ENCODE results near the gene CLCN7. TPM values are rescaled to one million over a fixed set of nuclear protein-coding genes. Genes with fewer than 3 reads are reported as not detected.
A peak's percentile ranks its signal among the peaks of the same experiment; 100 is the strongest.

CLCN7 gene
- total and polyA plus RNA-seq, 2 of the 13 experiments (the other 11 are each of a cell fraction or from before 2014, with no cell fraction given): 24.6 to 25.1 TPM

- Histone ChIP-seq H3K4me1 (ENCODE audit: insufficient read depth, low read length) (peaks cover 18% of the 10 kb centered on the region), H3K36me3 (replicated peaks in 1 of 2; ENCODE audit: control insufficient read depth in 1 of 2, insufficient read depth in 2 of 2, low read length in 2 of 2) (peaks cover 6 to 28% of the 10 kb centered on the region in 2 experiments; a peak in 2 of 5 replicates), H4K20me1 (ENCODE audit: insufficient read depth, low read length) (no peaks in the 10 kb centered on the region), H3K27ac (ENCODE audit: extremely low read length, insufficient read depth, low read length) (no peak overlapping the region), H3K4me3 (replicated peaks in 1 of 3; ENCODE audit: insufficient read depth in 1 of 3, low read depth in 2 of 3, low read length in 3 of 3) (no peak overlapping the region), H2AFZ (ENCODE audit: low read length) (no peak overlapping the region), H3K79me2 (ENCODE audit: insufficient read depth, low read length) (peaks cover 3% of the 10 kb centered on the region), H3K4me2 (ENCODE audit: low read depth, low read length) (no peak overlapping the region), H3K27me3 (ENCODE audit: control insufficient read depth in 1 of 2, insufficient read depth in 2 of 2, low read length in 2 of 2) (no peaks in the 10 kb centered on the region; a peak in 1 of 5 replicates), H3K9me3 (ENCODE audit: low read length) (no peaks in the 10 kb centered on the region), H3K9ac (ENCODE audit: insufficient read depth, low read depth, low read length) (no peak overlapping the region)
- BruUV-seq (replicated peaks): no TSS peak
- intact Hi-C loops (cut with micrococcal nuclease; ENCODE audit: unreplicated experiment) (no loop called here), in situ Hi-C loops (cut with HindIII; ENCODE audit: extremely low pct_ligation_motif_present, low pct_unique_long_range_greater_than_20kb) (no loop called here)
- DNase-seq (ENCODE audit: low spot score): no peak
- TF ChIP-seq DNMT3B (CRISPR knock-in tag; conservative IDR thresholded peaks at IDR 0.05): no peak
- peak; percentile 54 for TF ChIP-seq AGO2 (optimal IDR thresholded peaks at IDR 0.05; ENCODE audit: low read depth, low read length)
- ChIA-PET CTCF (ENCODE audit: low intra/inter-chr PET ratio, low total read pairs) (no interaction called here), POLR2A (no interaction called here)
- no peak for FAIRE-seq
- 93% methylated on average over 13 of the region's 21 CpGs for WGBS (ENCODE audit: low lambda C conversion rate)
- ATAC-seq: no peak
These were observed 22.3 kb upstream of the CLCN7 start for GRCh38 chr16:1497014-1497598.

GRCh38 chr16:1496464-1496863 lies 21.6 kb upstream of the CLCN7 start:
- ATAC-seq (no peak), DNase-seq (ENCODE audit: low spot score) (no peak), FAIRE-seq (no peak)
- in situ Hi-C loops (cut with HindIII; ENCODE audit: extremely low pct_ligation_motif_present, low pct_unique_long_range_greater_than_20kb): no loop called here
- Histone ChIP-seq H3K27ac (ENCODE audit: extremely low read length, insufficient read depth, low read length) (no peak overlapping the region), H3K27me3 (ENCODE audit: control insufficient read depth in 1 of 2, insufficient read depth in 2 of 2, low read length in 2 of 2) (no peaks in the 10 kb centered on the region; a peak in 1 of 5 replicates), H2AFZ (ENCODE audit: low read length) (no peak overlapping the region), H3K9ac (ENCODE audit: insufficient read depth, low read depth, low read length) (no peak overlapping the region), H3K36me3 (replicated peaks in 1 of 2; ENCODE audit: control insufficient read depth in 1 of 2, insufficient read depth in 2 of 2, low read length in 2 of 2) (peaks cover 4 to 23% of the 10 kb centered on the region in 2 experiments; a peak in 2 of 5 replicates), H3K79me2 (ENCODE audit: insufficient read depth, low read length) (peaks cover 3% of the 10 kb centered on the region), H4K20me1 (ENCODE audit: insufficient read depth, low read length) (no peaks in the 10 kb centered on the region), H3K4me3 (replicated peaks in 1 of 3; ENCODE audit: insufficient read depth in 1 of 3, low read depth in 2 of 3, low read length in 3 of 3) (no peak overlapping the region), H3K4me1 (ENCODE audit: insufficient read depth, low read length) (peaks cover 23% of the 10 kb centered on the region), H3K9me3 (ENCODE audit: low read length) (no peaks in the 10 kb centered on the region), H3K4me2 (ENCODE audit: low read depth, low read length) (no peak overlapping the region)
- BruUV-seq (replicated peaks): no TSS peak
- WGBS (ENCODE audit: low lambda C conversion rate): 95% methylated on average over 25 of the region's 25 CpGs
- intact Hi-C loops (cut with micrococcal nuclease; ENCODE audit: unreplicated experiment): no loop called here
- ChIA-PET CTCF (ENCODE audit: low intra/inter-chr PET ratio, low total read pairs) (no interaction called here), POLR2A (no interaction called here)
- TF ChIP-seq, protein P1, sequence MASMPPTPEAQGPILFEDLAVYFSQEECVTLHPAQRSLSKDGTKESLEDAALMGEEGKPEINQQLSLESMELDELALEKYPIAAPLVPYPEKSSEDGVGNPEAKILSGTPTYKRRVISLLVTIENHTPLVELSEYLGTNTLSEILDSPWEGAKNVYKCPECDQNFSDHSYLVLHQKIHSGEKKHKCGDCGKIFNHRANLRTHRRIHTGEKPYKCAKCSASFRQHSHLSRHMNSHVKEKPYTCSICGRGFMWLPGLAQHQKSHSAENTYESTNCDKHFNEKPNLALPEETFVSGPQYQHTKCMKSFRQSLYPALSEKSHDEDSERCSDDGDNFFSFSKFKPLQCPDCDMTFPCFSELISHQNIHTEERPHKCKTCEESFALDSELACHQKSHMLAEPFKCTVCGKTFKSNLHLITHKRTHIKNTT (CRISPR knock-in tag; IDR thresholded peaks at IDR 0.05): no peak
- TF ChIP-seq TAF1 (CRISPR knock-in tag; IDR thresholded peaks at IDR 0.05) (no peak), FOXA3 (CRISPR knock-in tag; IDR thresholded peaks at IDR 0.05) (no peak), IKZF1 (IDR thresholded peaks at IDR 0.05) (no peak), NFE2L1 (CRISPR knock-in tag; IDR thresholded peaks at IDR 0.05; ENCODE audit: borderline replicate concordance) (no peak), CSRNP2 (CRISPR knock-in tag; conservative IDR thresholded peaks at IDR 0.05; ENCODE audit: low read depth) (no peak), ZNF292 (CRISPR knock-in tag; IDR thresholded peaks at IDR 0.05; ENCODE audit: borderline replicate concordance, low read depth) (no peak), MED8 (CRISPR knock-in tag; IDR thresholded peaks at IDR 0.05; ENCODE audit: insufficient replicate concordance) (no peak), ZNF709 (CRISPR knock-in tag; IDR thresholded peaks at IDR 0.05) (no peak), ZMAT3 (CRISPR knock-in tag; conservative IDR thresholded peaks at IDR 0.05) (no peak)
- TF ChIP-seq, protein P2, sequence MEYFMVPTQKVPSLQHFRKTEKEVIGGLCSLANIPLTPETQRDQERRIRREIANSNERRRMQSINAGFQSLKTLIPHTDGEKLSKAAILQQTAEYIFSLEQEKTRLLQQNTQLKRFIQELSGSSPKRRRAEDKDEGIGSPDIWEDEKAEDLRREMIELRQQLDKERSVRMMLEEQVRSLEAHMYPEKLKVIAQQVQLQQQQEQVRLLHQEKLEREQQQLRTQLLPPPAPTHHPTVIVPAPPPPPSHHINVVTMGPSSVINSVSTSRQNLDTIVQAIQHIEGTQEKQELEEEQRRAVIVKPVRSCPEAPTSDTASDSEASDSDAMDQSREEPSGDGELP (IDR thresholded peaks at IDR 0.05; ENCODE audit: borderline replicate concordance, low read depth): no peak
- TF ChIP-seq, protein P3, sequence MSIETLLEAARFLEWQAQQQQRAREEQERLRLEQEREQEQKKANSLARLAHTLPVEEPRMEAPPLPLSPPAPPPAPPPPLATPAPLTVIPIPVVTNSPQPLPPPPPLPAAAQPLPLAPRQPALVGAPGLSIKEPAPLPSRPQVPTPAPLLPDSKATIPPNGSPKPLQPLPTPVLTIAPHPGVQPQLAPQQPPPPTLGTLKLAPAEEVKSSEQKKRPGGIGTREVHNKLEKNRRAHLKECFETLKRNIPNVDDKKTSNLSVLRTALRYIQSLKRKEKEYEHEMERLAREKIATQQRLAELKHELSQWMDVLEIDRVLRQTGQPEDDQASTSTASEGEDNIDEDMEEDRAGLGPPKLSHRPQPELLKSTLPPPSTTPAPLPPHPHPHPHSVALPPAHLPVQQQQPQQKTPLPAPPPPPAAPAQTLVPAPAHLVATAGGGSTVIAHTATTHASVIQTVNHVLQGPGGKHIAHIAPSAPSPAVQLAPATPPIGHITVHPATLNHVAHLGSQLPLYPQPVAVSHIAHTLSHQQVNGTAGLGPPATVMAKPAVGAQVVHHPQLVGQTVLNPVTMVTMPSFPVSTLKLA (IDR thresholded peaks at IDR 0.05): no peak
